ENCODE measurements around the gene FAM151B. TPM values are rescaled to one million over a fixed set of nuclear protein-coding genes. Genes with fewer than 3 reads are reported as not detected.

The FAM151B gene
- total and polyA plus RNA-seq, 2 of the 8 experiments (the other 6 are each of a cell fraction or from before 2014, with no cell fraction given), result 0.62 to 1.1 TPM

DNA sequence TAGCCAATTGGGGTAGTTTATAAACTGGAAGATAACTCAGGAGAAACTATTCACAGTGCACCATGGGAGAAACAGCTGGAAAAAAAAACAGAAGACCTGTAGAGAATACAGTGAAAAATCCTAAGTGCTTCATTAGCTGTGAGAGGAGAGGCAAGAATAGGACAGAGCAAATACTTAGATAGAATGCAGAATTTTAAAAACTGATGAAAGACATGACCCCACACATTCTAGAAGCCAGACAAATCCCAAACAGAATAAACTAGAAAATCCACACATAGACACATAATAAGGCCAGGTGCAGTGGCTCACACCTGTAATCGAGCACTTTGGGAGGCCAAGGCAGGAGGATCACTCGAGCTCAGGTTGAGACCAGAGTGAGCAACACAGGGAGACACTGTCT, 7.5 kb upstream of the FAM151B start (continued):
- TF ChIP-seq GTF2F1 (IDR thresholded peaks at IDR 0.05; ENCODE audit: borderline replicate concordance, low read depth, low read length), result no peak
- TF ChIP-seq SIN3A (conservative IDR thresholded peaks at IDR 0.05 in 1 of 2, IDR thresholded peaks at IDR 0.05 in 1 of 2; ENCODE audit: low read depth in 1 of 2, low read length in 2 of 2), result no peak
- TF ChIP-seq, protein P1, sequence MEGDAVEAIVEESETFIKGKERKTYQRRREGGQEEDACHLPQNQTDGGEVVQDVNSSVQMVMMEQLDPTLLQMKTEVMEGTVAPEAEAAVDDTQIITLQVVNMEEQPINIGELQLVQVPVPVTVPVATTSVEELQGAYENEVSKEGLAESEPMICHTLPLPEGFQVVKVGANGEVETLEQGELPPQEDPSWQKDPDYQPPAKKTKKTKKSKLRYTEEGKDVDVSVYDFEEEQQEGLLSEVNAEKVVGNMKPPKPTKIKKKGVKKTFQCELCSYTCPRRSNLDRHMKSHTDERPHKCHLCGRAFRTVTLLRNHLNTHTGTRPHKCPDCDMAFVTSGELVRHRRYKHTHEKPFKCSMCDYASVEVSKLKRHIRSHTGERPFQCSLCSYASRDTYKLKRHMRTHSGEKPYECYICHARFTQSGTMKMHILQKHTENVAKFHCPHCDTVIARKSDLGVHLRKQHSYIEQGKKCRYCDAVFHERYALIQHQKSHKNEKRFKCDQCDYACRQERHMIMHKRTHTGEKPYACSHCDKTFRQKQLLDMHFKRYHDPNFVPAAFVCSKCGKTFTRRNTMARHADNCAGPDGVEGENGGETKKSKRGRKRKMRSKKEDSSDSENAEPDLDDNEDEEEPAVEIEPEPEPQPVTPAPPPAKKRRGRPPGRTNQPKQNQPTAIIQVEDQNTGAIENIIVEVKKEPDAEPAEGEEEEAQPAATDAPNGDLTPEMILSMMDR (IDR thresholded peaks at IDR 0.05; ENCODE audit: control extremely low read depth in 1 of 3, insufficient read depth in 1 of 3, low read depth in 1 of 3, low read length in 3 of 3), result no peak
- no peak for TF ChIP-seq TAF1 (IDR thresholded peaks at IDR 0.05; ENCODE audit: low read depth, low read length)
- no peak for TF ChIP-seq TBP (IDR thresholded peaks at IDR 0.05; ENCODE audit: low read depth, low read length)
- TF ChIP-seq CREB1 (IDR thresholded peaks at IDR 0.05), result no peak
